ENCODE results near the gene PITPNC1.

- TF ChIP-seq CTCF (conservative IDR thresholded peaks at IDR 0.05; ENCODE audit: low read depth, low read length) (no peak), EZH2 (IDR thresholded peaks at IDR 0.05; ENCODE audit: borderline replicate concordance, low read depth, low read length, poor library complexity, severe bottlenecking) (no peak)
These were observed 34.3 kb downstream of the PITPNC1 start for GRCh38 chr17:67411397-67411796.

Measured in A673 (cell line).